Heart left ventricle (tissue), 16 donors: ENCODE results near the gene PTPRZ1. TPM values are rescaled to one million over a fixed set of nuclear protein-coding genes. Genes with fewer than 3 reads are reported as not detected.

ENCODE experiments used
- ATAC-seq, 4 donors: fragments of 200-7000 bp; cut with Tn5 transposase; one replicate each; pipeline ENCODE4 v1.9.1; 2020 to 2022; ENCODE audit warnings: moderate library complexity in 4 of 4, mild to moderate bottlenecking in 3 of 4, moderate number of reproducible peaks in 1 of 4
- DNase-seq, 5 donors: peaks; one replicate each; pipeline ENCODE4 v3.0.0-alpha.2; 2020
- H3K27ac ChIP-seq, 12 donors: fragments of 200-600 bp; sonication (generic) in 4 of 12; one replicate each; pipeline versions ENCODE4 v1.5.0 to v1.8.0; 2016 to 2022; ENCODE audit warnings: mild to moderate bottlenecking in 2 of 12
- H3K27me3 ChIP-seq, 9 donors: fragments of 200-600 bp; sonication (generic) in 2 of 9; one replicate each; pipeline versions ENCODE4 v1.5.1 to v1.8.0; 2016 to 2022; ENCODE audit warnings: mild to moderate bottlenecking in 3 of 9
- H3K36me3 ChIP-seq, 9 donors: fragments of 200-600 bp; sonication (generic) in 2 of 9; one replicate each; pipeline versions ENCODE4 v1.5.0 to v1.8.0; 2018 to 2022; ENCODE audit warnings: mild to moderate bottlenecking in 2 of 9
- H3K4me1 ChIP-seq, 12 donors: fragments of 200-600 bp; sonication (generic) in 4 of 12; one replicate each; pipeline versions ENCODE4 v1.5.0 to v1.8.0; 2016 to 2022; ENCODE audit warnings: mild to moderate bottlenecking in 3 of 12
- H3K4me3 ChIP-seq, 12 donors: fragments of 200-600 bp; sonication (generic) in 4 of 12; one replicate each; pipeline versions ENCODE4 v1.5.0 to v1.8.0; 2017 to 2022; ENCODE audit warnings: mild to moderate bottlenecking in 9 of 12, moderate library complexity in 4 of 12
- H3K9me3 ChIP-seq, 12 donors: fragments of 200-600 bp; sonication (generic) in 4 of 12; one replicate each; pipeline versions ENCODE4 v1.5.0 to v1.8.0; 2016 to 2022; ENCODE audit warnings: mild to moderate bottlenecking in 1 of 12
- CTCF ChIP-seq, 12 donors: fragments of 200-600 bp; sonication (generic) in 4 of 12; IDR thresholded peaks; one replicate each; pipeline versions ENCODE4 v1.5.0 to v1.8.0; 2018 to 2022; ENCODE audit warnings: antibody characterized with exemption in 12 of 12, mild to moderate bottlenecking in 5 of 12
- POLR2A ChIP-seq, 2 donors: fragments of 450-650 bp; IDR thresholded peaks; one replicate each; pipeline ENCODE4 v1.6.1; 2017; ENCODE audit warnings: antibody characterized with exemption in 2 of 2, mild to moderate bottlenecking in 2 of 2, moderate library complexity in 2 of 2
- WGBS, 4 donors: extraction: QIAGEN DNeasy Blood & Tissue Kit in 2 of 4; methylation state at CpG; one replicate each; pipeline versions ENCODE4 v1.1.5 to v1.1.7; 2013 to 2018; 5-methylcytosine and 5-hydroxymethylcytosine counted together
- intact Hi-C, 10 donors: fragments of 100-400 bp; cut with DNase I; formaldehyde crosslinking; loops; one replicate each; pipeline versions ENCODE4 v1.11.1 to v1.14.2; 2022
- polyA plus RNA-seq, 2 donors: library from polyadenylated mRNA; stranded (reverse); fragments of 200-250 nt; gene quantifications; one replicate each; pipeline ENCODE4 v1.2.3, GENCODE V29; 2013
- total RNA-seq, 9 donors: library from RNA; depleted of rRNA in 2 of 9; stranded (reverse); fragments of >200 nt in 2 of 9; fragmentation: NEBNext Ultra II Directional in 3 of 9; extraction: Animal tissue kit (Norgen Biotek cat#: 25700) in 3 of 9; gene quantifications; one replicate each; pipeline versions ENCODE4 v1.1.0 to v1.2.4, GENCODE V29; 2016 to 2023
- donor health status: ischemic (EF 13 %, LVEDD 7.1; RV severe dilation, severe dysfunction).
- donor health status: healthy with polysubstance abuse.
- donor health status: DM: no; HTN: yes; CAD: no.
- donor health status: DM: no; HTN: no; CAD: no.
- donor health status: ischemic (EF 25% LVEDD 6.9; RV normal size, moderate dysfunction).
- donor health status: ischemic (EF 25% LVEDD 5.7; RV mildly dilated, moderate dysfunction).
- donor health status: healthy.
- donor health status: DM: yes; HTN: yes; CAD: no.
- donor health status: ischemic (EF 35%, LVEDD 5.7; RV mildly dilated, moderate dysfunction).
- donor health status: nonischemic (EF 11% LVEDD 7.7; RV severe dilation, severe dysfunction).
- donor health status: DM: yes; HTN: yes; CAD: no.
- donor health status: PGD.
- donor health status: ischemic (EF 29% LVEDD 5.4; RV normal size, mild dysfunction).
- donor health status: nonischemic (EF 23%, LVEDD 6.1; RV moderate dilation, normal function).

The PTPRZ1 gene
- total and polyA plus RNA-seq, 11 donors: 0.27 to 4.8 (median 0.45) TPM

GRCh38 chr7:122038134-122038533 is 165.2 kb downstream of the PTPRZ1 start:
- DNase-seq: no peak
- no peaks in the 10 kb centered on the region for H3K36me3 ChIP-seq
- WGBS, 4 donors: 70 to 77% (median 76%) methylated on average over 3 of the region's 3 CpGs

DNA sequence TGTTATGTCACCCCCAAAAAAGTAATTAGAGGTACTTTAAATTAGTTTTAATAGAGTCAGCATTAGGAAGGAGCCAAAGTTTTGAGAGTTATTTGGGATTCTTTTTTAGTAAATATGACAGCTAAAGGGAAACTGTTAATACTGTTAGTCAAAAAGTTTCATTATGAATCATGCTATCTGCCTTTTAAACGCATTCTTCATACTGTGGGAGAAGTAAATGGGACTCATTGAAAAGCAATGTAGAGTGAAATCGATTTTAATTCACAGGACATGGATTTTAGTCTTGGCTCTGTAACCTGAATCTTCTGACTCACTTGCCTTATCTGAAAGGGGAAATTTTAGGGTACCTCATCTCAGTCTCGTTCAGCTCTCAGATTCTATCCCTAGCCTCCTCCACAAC is 165.9 kb downstream of the PTPRZ1 start:
- H3K27ac ChIP-seq: no peak overlapping the region
- DNase-seq (no peak), ATAC-seq (no peak)
- WGBS, 4 donors: 74 to 82% (median 81%) methylated on average over 3 of the region's 3 CpGs
- intact Hi-C loops: no loop called here
- H3K4me3 ChIP-seq: no peak overlapping the region
- H3K9me3 ChIP-seq: no peaks in the 10 kb centered on the region
- no peaks in the 10 kb centered on the region for H3K27me3 ChIP-seq
- TF ChIP-seq POLR2A (IDR thresholded peaks at IDR 0.05) (no peak), CTCF (IDR thresholded peaks at IDR 0.05) (no peak)
- H3K36me3 ChIP-seq: no peaks in the 10 kb centered on the region
- H3K4me1 ChIP-seq: no peaks in the 10 kb centered on the region

More at GRCh38 chr7:122038134-122038533, 165.2 kb downstream of the PTPRZ1 start:
- Histone ChIP-seq H3K27ac (no peak overlapping the region), H3K4me1 (no peaks in the 10 kb centered on the region), H3K27me3 (no peaks in the 10 kb centered on the region), H3K4me3 (no peak overlapping the region), H3K9me3 (no peaks in the 10 kb centered on the region)
- no peak for ATAC-seq
- TF ChIP-seq POLR2A (IDR thresholded peaks at IDR 0.05) (no peak), CTCF (IDR thresholded peaks at IDR 0.05) (no peak)
- intact Hi-C loops: no loop called here

GRCh38 chr7:122040147-122040546 is 167.2 kb downstream of the PTPRZ1 start:
- intact Hi-C loops: no loop called here
- Histone ChIP-seq H3K9me3 (no peaks in the 10 kb centered on the region), H3K4me3 (no peak overlapping the region), H3K27ac (no peak overlapping the region), H3K36me3 (no peaks in the 10 kb centered on the region), H3K27me3 (no peaks in the 10 kb centered on the region), H3K4me1 (no peaks in the 10 kb centered on the region)
- DNase-seq: no peak
- WGBS, 4 donors: 85 to 93% (median 90%) methylated on average over 3 of the region's 3 CpGs
- TF ChIP-seq POLR2A (IDR thresholded peaks at IDR 0.05) (no peak), CTCF (IDR thresholded peaks at IDR 0.05) (no peak)
- ATAC-seq: no peak

- no peak overlapping the region for H3K4me3 ChIP-seq
- H3K4me1 ChIP-seq: no peaks in the 10 kb centered on the region
- H3K27me3 ChIP-seq: no peaks in the 10 kb centered on the region
- H3K27ac ChIP-seq: no peak overlapping the region
- intact Hi-C loops: no loop called here
- ATAC-seq (no peak), DNase-seq (no peak)
- H3K36me3 ChIP-seq: no peaks in the 10 kb centered on the region
- no peaks in the 10 kb centered on the region for H3K9me3 ChIP-seq
- no peak for TF ChIP-seq CTCF (IDR thresholded peaks at IDR 0.05)
- TF ChIP-seq POLR2A (IDR thresholded peaks at IDR 0.05): no peak
- 74 to 89% (median 83%) methylated on average over 3 of the region's 3 CpGs for WGBS, 4 donors
Observed at GRCh38 chr7:122046402-122046801, 173.4 kb downstream of the PTPRZ1 start.
